K562 (cell line): Measurements from ENCODE around the gene CATSPER4. TPM values are rescaled to one million over a fixed set of nuclear protein-coding genes. Genes with fewer than 3 reads are reported as not detected.

Experiments
- ATAC-seq: fragments of 200-7000 bp; cut with Tn5 transposase; 3 replicates; pipeline ENCODE4 v1.9.1; 2020; ENCODE audit warnings: moderate library complexity
- BruUV-seq: library from RNA; stranded (reverse); fragments of 400-500 nt; replicated peaks from 2 replicates; lab custom pipeline; 2021; lab: Mats Ljungman, UMichigan
- CTCF ChIA-PET: fragments of 300-600 bp; formaldehyde crosslinking; extraction: SDS; loops from one replicate; lab custom pipeline; 2021; ENCODE audit warnings: low intra/inter-chr PET ratio; lab: Yijun Ruan, JAX
- POLR2A ChIA-PET: fragments of 300-600, 350-650 bp; sonication (Branson Sonifier 250); formaldehyde crosslinking; extraction: SDS; loops from one replicate; lab custom pipeline; 2021; ENCODE audit warnings: antibody characterized with exemption, inconsistent platforms; lab: Yijun Ruan, JAX
- DNase-seq, 4 experiments: peaks; one replicate each; pipeline versions ENCODE4 v3.0.0 to v3.0.0-alpha.2; 2011 to 2018; ENCODE audit warnings: low spot score in 3 of 4, mixed read lengths in 3 of 4; ENCODE audit errors: extremely low read depth in 1 of 4
- FAIRE-seq: peaks from 2 replicates; lab custom pipeline; 2011; peaks lifted over from hg19 to GRCh38; lab: Jason Lieb, UNC
- H2AFZ ChIP-seq: 2 replicates; pipeline ENCODE4 v1.6.0; 2011; ENCODE audit warnings: low read depth, low read length, control low read depth, inconsistent platforms
- H3K27ac ChIP-seq: fragments of 200-600 bp; 3 replicates; pipeline ENCODE4 v1.8.0; 2011; ENCODE audit warnings: low read depth, mild to moderate bottlenecking, control low read depth, inconsistent platforms, low read length, moderate library complexity, mixed read lengths; ENCODE audit errors: extremely low read depth
- H3K27me3 ChIP-seq, 2 experiments: fragments of 300-600 bp in 1 of 2; 2 replicates in 1 of 2; 3 replicates in 1 of 2; pipeline versions ENCODE4 v1.6.0 to v1.8.0; 2011; ENCODE audit warnings: inconsistent platforms in 2 of 2, low read length in 2 of 2, mild to moderate bottlenecking in 1 of 2, mixed read lengths in 1 of 2, moderate library complexity in 1 of 2; ENCODE audit not compliant: control insufficient read depth in 2 of 2, insufficient read depth in 2 of 2
- H3K36me3 ChIP-seq: fragments of 300-600 bp; 3 replicates; pipeline ENCODE4 v1.8.0; 2011; ENCODE audit warnings: mild to moderate bottlenecking, low read length, inconsistent platforms; ENCODE audit not compliant: control insufficient read depth, insufficient read depth
- H3K4me1 ChIP-seq, 2 experiments: fragments of 200-600 bp in 1 of 2; replicated peaks in 1 of 2; 2 replicates in 1 of 2; 3 replicates in 1 of 2; pipeline versions ENCODE4 v1.5.1 to v1.8.0; 2011; ENCODE audit warnings: inconsistent platforms in 2 of 2, low read length in 2 of 2, mild to moderate bottlenecking in 1 of 2, mixed read lengths in 1 of 2, moderate library complexity in 1 of 2; ENCODE audit not compliant: control insufficient read depth in 2 of 2, insufficient read depth in 2 of 2
- H3K4me2 ChIP-seq: 2 replicates; pipeline ENCODE4 v1.6.1; 2011; ENCODE audit warnings: low read length, control low read depth, inconsistent platforms, mixed read lengths; ENCODE audit not compliant: insufficient read depth
- H3K4me3 ChIP-seq: fragments of 200-600 bp; sonication (generic), shearing (Covaris generic); 2 replicates; pipeline ENCODE4 v1.5.1; 2016; ENCODE audit warnings: control low read depth, inconsistent platforms
- H3K79me2 ChIP-seq: fragments of 200-600 bp; 3 replicates; pipeline ENCODE4 v1.8.0; 2011; ENCODE audit warnings: low read length, inconsistent platforms; ENCODE audit not compliant: control insufficient read depth, insufficient read depth
- H3K9ac ChIP-seq, 2 experiments: 2 replicates each; pipeline versions ENCODE4 v1.6.0 to v1.6.1; 2011; ENCODE audit warnings: low read depth in 2 of 2, low read length in 2 of 2, control low read depth in 1 of 2, inconsistent platforms in 1 of 2, mild to moderate bottlenecking in 1 of 2, mixed read lengths in 1 of 2; ENCODE audit not compliant: insufficient read depth in 1 of 2
- H3K9me1 ChIP-seq: one replicate; pipeline ENCODE4 v1.6.0; 2011; ENCODE audit warnings: inconsistent platforms, mild to moderate bottlenecking, low read length, moderate library complexity; ENCODE audit not compliant: control insufficient read depth, insufficient read depth
- H3K9me3 ChIP-seq: replicated peaks from 2 replicates; pipeline ENCODE4 v1.5.1; 2011; ENCODE audit warnings: low read depth, low read length, inconsistent platforms; ENCODE audit not compliant: control insufficient read depth, insufficient read depth
- H4K20me1 ChIP-seq: replicated peaks from 2 replicates; pipeline ENCODE4 v1.6.1; 2011; ENCODE audit warnings: low read length, inconsistent platforms, mixed read lengths; ENCODE audit not compliant: control insufficient read depth, insufficient read depth
- ARHGAP35 ChIP-seq: fragments of 450-650 bp; IDR thresholded peaks from 2 replicates; pipeline ENCODE4 v1.6.1; 2018; ENCODE audit not compliant: partially characterized antibody
- CREB3 ChIP-seq: fragments of 450-650 bp; conservative IDR thresholded peaks from 2 replicates; pipeline ENCODE4 v1.6.1; 2016; ENCODE audit warnings: missing genetic modification characterization, low read depth, mild to moderate bottlenecking, missing compliant biosample characterization, moderate library complexity
- FOXK2 ChIP-seq, 2 experiments: fragments of 450-650 bp; IDR thresholded peaks in 1 of 2; conservative IDR thresholded peaks in 1 of 2; 2 replicates each; pipeline ENCODE4 v1.6.1; 2016; ENCODE audit warnings: low read depth in 2 of 2, mild to moderate bottlenecking in 1 of 2
- RBM22 ChIP-seq: fragments of 200-400 bp; formaldehyde crosslinking; IDR thresholded peaks from 2 replicates; pipeline ENCODE4 v1.6.1; 2018; ENCODE audit warnings: low read length, low read depth; ENCODE audit not compliant: poor library complexity, severe bottlenecking
- SIX5 ChIP-seq, 2 experiments: IDR thresholded peaks; 2 replicates each; pipeline ENCODE4 v1.6.1; 2011; ENCODE audit warnings: low read length in 2 of 2, borderline replicate concordance in 1 of 2, low read depth in 1 of 2, mild to moderate bottlenecking in 1 of 2, moderate library complexity in 1 of 2; ENCODE audit not compliant: insufficient read depth in 1 of 2
- ZNF57 ChIP-seq: fragments of 450-650 bp; formaldehyde crosslinking; IDR thresholded peaks from 2 replicates; pipeline ENCODE4 v1.4.0; 2020; ENCODE audit warnings: mild to moderate bottlenecking, moderate library complexity
- WGBS: fragments of 100-300 bp; shearing (Covaris generic); methylation state at CpG from one replicate; pipeline ENCODE4 v1.1.6; 2016; ENCODE audit warnings: low coverage, mixed read lengths; ENCODE audit not compliant: insufficient coverage; ENCODE audit errors: missing lambda C conversion rate; 5-methylcytosine and 5-hydroxymethylcytosine counted together
- in situ Hi-C: fragments of 300-500 bp; cut with MboI; formaldehyde crosslinking; loops from 4 replicates; pipeline ENCODE4 v1.15.0; 2018; ENCODE audit warnings: inconsistent platforms, mixed read lengths
- intact Hi-C: fragments of 100-400 bp; cut with micrococcal nuclease; formaldehyde crosslinking; loops from 2 replicates; pipeline ENCODE4 v1.14.2; 2022
- polyA plus RNA-seq, 8 experiments: library from polyadenylated mRNA; depleted of rRNA in 4 of 8; stranded (reverse) in 5 of 8; unstranded in 3 of 8; fragments of >200 nt; fragmentation: Nextera tagmentation in 2 of 8; fragmentation: Illumina TruSeq in 1 of 8; extraction: Ambion mirVana in 2 of 8; extraction: Trizol in 1 of 8; gene quantifications; 2 replicates each; pipeline versions ENCODE4 v1.2.1 to v1.2.3, GENCODE V29; 2011 to 2014; ENCODE audit warnings: inconsistent platforms in 1 of 8, missing spikeins in 1 of 8
- total RNA-seq, 7 experiments: library from RNA; depleted of rRNA in 6 of 7; stranded (reverse); fragments of >200 nt in 6 of 7; fragmentation: Illumina TruSeq in 2 of 7; extraction: Trizol in 2 of 7; gene quantifications; 2 replicates each; pipeline versions ENCODE4 v1.2.1 to v1.2.3, GENCODE V29; 2011 to 2021; ENCODE audit warnings: low replicate concordance in 1 of 7
- TF ChIP-seq, protein P1 (sequence below): sonication (generic); formaldehyde crosslinking; IDR thresholded peaks from 2 replicates; pipeline ENCODE4 v1.5.0; 2020; ENCODE audit warnings: missing genetic modification reagents

The CATSPER4 gene
- total and polyA plus RNA-seq, 9 of the 15 experiments (the other 6 are each of a cell fraction or from before 2014, with no cell fraction given) = 0.04 to 0.13 TPM; not detected in 7

- Histone ChIP-seq H3K9me3 (no peaks in the 10 kb centered on the region), H3K36me3 (no peaks in the 10 kb centered on the region), H3K4me1 (peaks cover 12 to 17% of the 10 kb centered on the region in 2 experiments; a peak in 4 of 5 replicates), H3K9me1 (no peaks in the 10 kb centered on the region), H3K79me2 (no peaks in the 10 kb centered on the region), H3K27me3 (no peaks in the 10 kb centered on the region), H3K4me2 (no peak overlapping the region), H3K9ac (peak overlapping the region in 1 of 2 experiments; percentile 46; a peak in 1 of 4 replicates), H4K20me1 (no peaks in the 10 kb centered on the region), H2AFZ (no peak overlapping the region; the same call in 1 of the 2 replicates), H3K27ac (no peak overlapping the region), H3K4me3 (no peak overlapping the region)
- ATAC-seq = no peak
- in situ Hi-C loops = loop anchor here (5.0 kb wide), 3 partner anchors 39 to 249 kb away; no protein-coding TSS in a partner anchor
- intact Hi-C loops = loop anchor here (1.0 to 5.0 kb wide), 3 partner anchors 41 to 249 kb away; no protein-coding TSS in a partner anchor
- BruUV-seq = no TSS peak
- ChIA-PET POLR2A (interaction anchor here (1.4 to 9.1 kb wide), 5 partner anchors 10 to 111 kb away, joined by 3 to 237 read pairs (median 11); no protein-coding TSS in a partner anchor), CTCF (interaction anchor here (1.0 to 5.1 kb wide), 3 partner anchors 33 to 109 kb away, joined by 3 to 114 read pairs (median 65); no protein-coding TSS in a partner anchor)
- no peak for FAIRE-seq
- 18% methylated on average over 2 of the region's 6 CpGs for WGBS
- TF ChIP-seq, protein P1, sequence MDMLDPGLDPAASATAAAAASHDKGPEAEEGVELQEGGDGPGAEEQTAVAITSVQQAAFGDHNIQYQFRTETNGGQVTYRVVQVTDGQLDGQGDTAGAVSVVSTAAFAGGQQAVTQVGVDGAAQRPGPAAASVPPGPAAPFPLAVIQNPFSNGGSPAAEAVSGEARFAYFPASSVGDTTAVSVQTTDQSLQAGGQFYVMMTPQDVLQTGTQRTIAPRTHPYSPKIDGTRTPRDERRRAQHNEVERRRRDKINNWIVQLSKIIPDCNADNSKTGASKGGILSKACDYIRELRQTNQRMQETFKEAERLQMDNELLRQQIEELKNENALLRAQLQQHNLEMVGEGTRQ = 0 out of 2 replicates have a peak, but pooled peaks have one; percentile 4
- TF ChIP-seq RBM22 = no peak
- no peak for TF ChIP-seq CREB3 (tag)
- no peak for TF ChIP-seq ARHGAP35
- TF ChIP-seq SIX5 (IDR thresholded peaks at IDR 0.05; ENCODE audit: borderline replicate concordance in 1 of 2, insufficient read depth in 1 of 2, low read depth in 1 of 2, low read length in 2 of 2) = no peak
- no peak for TF ChIP-seq FOXK2 (conservative IDR thresholded peaks at IDR 0.05 in 1 of 2, IDR thresholded peaks at IDR 0.05 in 1 of 2; ENCODE audit: low read depth in 2 of 2)
- TF ChIP-seq ZNF57 = no peak
- no peak for DNase-seq
These were observed 44.5 kb upstream of the CATSPER4 start for GRCh38 chr1:26145960-26146294.
